Endodermal cell (in vitro differentiated cells): ENCODE results near the gene TBXA2R. TPM values are rescaled to one million over a fixed set of nuclear protein-coding genes. Genes with fewer than 3 reads are reported as not detected.

Experiments
- DNase-seq: peaks from one replicate; pipeline ENCODE4 v3.0.0-alpha.2; 2017
- H3K27ac ChIP-seq: 2 replicates; pipeline ENCODE4 v1.5.1; 2013; ENCODE audit warnings: mild to moderate bottlenecking, low read depth, low read length, moderate library complexity
- H3K27me3 ChIP-seq: 2 replicates; pipeline ENCODE4 v1.6.1; 2013; ENCODE audit warnings: mild to moderate bottlenecking, low read length, moderate library complexity; ENCODE audit not compliant: insufficient read depth, control insufficient read depth, poor library complexity, severe bottlenecking
- H3K36me3 ChIP-seq: 2 replicates; pipeline ENCODE4 v1.7.0; 2013; ENCODE audit warnings: mild to moderate bottlenecking, low read length, moderate library complexity; ENCODE audit not compliant: control insufficient read depth, insufficient read depth
- H3K4me1 ChIP-seq: one replicate; pipeline ENCODE4 v1.7.0; 2013; ENCODE audit warnings: low read length; ENCODE audit not compliant: control insufficient read depth, insufficient read depth
- H3K4me3 ChIP-seq: 2 replicates; pipeline ENCODE4 v1.5.1; 2013; ENCODE audit warnings: mild to moderate bottlenecking, low read length, moderate library complexity
- H3K9ac ChIP-seq: 2 replicates; pipeline ENCODE4 v1.6.1; 2013; ENCODE audit warnings: mild to moderate bottlenecking, low read length, moderate library complexity; ENCODE audit not compliant: poor library complexity, severe bottlenecking; ENCODE audit errors: extremely low read depth
- H3K9me3 ChIP-seq: 2 replicates; pipeline ENCODE4 v1.6.1; 2013; ENCODE audit warnings: mild to moderate bottlenecking, low read length, moderate library complexity; ENCODE audit not compliant: control insufficient read depth
- H3K27ac Mint-ChIP-seq: 2 replicates; pipeline ENCODE4 v1.8.0; 2020; ENCODE audit warnings: mixed read lengths
- H3K27me3 Mint-ChIP-seq: 2 replicates; pipeline ENCODE4 v1.8.0; 2021; ENCODE audit warnings: mild to moderate bottlenecking, mixed read lengths; ENCODE audit not compliant: insufficient read depth
- H3K36me3 Mint-ChIP-seq: 2 replicates; pipeline ENCODE4 v1.8.0; 2020; ENCODE audit warnings: low read depth, mixed read lengths
- H3K4me1 Mint-ChIP-seq: 2 replicates; pipeline ENCODE4 v1.8.0; 2020; ENCODE audit warnings: mixed read lengths
- H3K4me3 Mint-ChIP-seq: 2 replicates; pipeline ENCODE4 v1.8.0; 2020; ENCODE audit warnings: mild to moderate bottlenecking, moderate library complexity, mixed read lengths
- H3K9me3 Mint-ChIP-seq: 2 replicates; pipeline ENCODE4 v1.8.0; 2020; ENCODE audit warnings: mild to moderate bottlenecking, mixed read lengths
- WGBS, 2 experiments: methylation state at CpG; one replicate each; pipeline versions ENCODE4 v1.1.5 to v1.1.7; 2013; ENCODE audit warnings: missing lambda C conversion rate in 2 of 2, mixed read lengths in 1 of 2; ENCODE audit not compliant: insufficient coverage in 1 of 2, insufficient read length in 1 of 2; 5-methylcytosine and 5-hydroxymethylcytosine counted together
- total RNA-seq, 2 donors: library from RNA; stranded (reverse); fragmentation: NEBNext Ultra II Directional in 1 of 2; extraction: Animal tissue kit (Norgen Biotek cat#: 25700) in 1 of 2; gene quantifications; 2 replicates in 1 of 2; 3 replicates in 1 of 2; pipeline ENCODE4 v1.2.1, GENCODE V29; 2021
- TF ChIP-seq, protein P1 (sequence below): fragments of 200-600 bp; sonication (generic); conservative IDR thresholded peaks from 2 replicates; pipeline ENCODE4 v1.5.0; 2021; ENCODE audit warnings: antibody characterized with exemption, mild to moderate bottlenecking

TBXA2R gene
- total RNA-seq, 2 donors from 2014 or later: 0.29 to 0.42 TPM

DNA sequence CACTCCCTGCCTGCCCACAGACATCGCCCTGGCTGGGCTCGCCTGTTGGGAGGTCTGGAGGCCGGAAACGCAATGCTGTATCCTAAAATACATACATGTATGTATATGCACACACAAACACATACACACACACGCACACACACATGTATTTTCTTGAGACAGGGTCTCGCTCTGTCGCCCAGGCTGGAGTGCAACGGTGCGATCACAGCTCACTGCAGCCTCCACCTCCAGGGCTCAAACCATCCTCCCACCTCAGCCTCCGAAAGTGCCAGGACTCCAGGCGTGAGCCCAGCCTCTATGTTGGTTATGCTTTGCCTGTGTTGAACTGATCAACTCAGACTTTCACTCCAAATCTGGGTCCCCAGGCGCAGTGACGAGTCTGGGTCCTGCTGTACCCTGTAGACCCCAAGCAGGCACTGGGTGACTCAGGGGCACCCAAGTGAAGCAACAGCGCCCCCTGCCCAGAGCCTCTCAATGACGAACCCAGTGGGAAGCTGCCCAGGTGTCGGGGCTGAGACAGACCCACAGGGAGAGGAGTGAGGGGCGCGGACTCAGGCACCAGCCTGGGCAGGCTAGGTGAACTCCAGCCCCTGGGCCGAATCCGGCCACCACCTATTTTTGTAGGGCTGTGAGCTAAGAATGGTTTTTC lies 47.3 kb upstream of the TBXA2R start:
- Mint-ChIP-seq H3K4me1 (no peaks in the 10 kb centered on the region), H3K27ac (no peak overlapping the region), H3K9me3 (no peaks in the 10 kb centered on the region), H3K4me3 (no peak overlapping the region), H3K36me3 (peaks cover 42% of the 10 kb centered on the region), H3K27me3 (no peaks in the 10 kb centered on the region)
- Histone ChIP-seq H3K27ac (no peak overlapping the region), H3K9me3 (no peaks in the 10 kb centered on the region), H3K36me3 (peaks cover 23% of the 10 kb centered on the region), H3K4me1 (no peaks in the 10 kb centered on the region), H3K9ac (no peak overlapping the region), H3K27me3 (no peaks in the 10 kb centered on the region), H3K4me3 (no peak overlapping the region)
- TF ChIP-seq, protein P1, sequence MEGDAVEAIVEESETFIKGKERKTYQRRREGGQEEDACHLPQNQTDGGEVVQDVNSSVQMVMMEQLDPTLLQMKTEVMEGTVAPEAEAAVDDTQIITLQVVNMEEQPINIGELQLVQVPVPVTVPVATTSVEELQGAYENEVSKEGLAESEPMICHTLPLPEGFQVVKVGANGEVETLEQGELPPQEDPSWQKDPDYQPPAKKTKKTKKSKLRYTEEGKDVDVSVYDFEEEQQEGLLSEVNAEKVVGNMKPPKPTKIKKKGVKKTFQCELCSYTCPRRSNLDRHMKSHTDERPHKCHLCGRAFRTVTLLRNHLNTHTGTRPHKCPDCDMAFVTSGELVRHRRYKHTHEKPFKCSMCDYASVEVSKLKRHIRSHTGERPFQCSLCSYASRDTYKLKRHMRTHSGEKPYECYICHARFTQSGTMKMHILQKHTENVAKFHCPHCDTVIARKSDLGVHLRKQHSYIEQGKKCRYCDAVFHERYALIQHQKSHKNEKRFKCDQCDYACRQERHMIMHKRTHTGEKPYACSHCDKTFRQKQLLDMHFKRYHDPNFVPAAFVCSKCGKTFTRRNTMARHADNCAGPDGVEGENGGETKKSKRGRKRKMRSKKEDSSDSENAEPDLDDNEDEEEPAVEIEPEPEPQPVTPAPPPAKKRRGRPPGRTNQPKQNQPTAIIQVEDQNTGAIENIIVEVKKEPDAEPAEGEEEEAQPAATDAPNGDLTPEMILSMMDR: peak; percentile 56
- WGBS, 2 experiments: 96% methylated on average over 20 of the region's 20 CpGs
- peak; percentile 74 for DNase-seq

DNA sequence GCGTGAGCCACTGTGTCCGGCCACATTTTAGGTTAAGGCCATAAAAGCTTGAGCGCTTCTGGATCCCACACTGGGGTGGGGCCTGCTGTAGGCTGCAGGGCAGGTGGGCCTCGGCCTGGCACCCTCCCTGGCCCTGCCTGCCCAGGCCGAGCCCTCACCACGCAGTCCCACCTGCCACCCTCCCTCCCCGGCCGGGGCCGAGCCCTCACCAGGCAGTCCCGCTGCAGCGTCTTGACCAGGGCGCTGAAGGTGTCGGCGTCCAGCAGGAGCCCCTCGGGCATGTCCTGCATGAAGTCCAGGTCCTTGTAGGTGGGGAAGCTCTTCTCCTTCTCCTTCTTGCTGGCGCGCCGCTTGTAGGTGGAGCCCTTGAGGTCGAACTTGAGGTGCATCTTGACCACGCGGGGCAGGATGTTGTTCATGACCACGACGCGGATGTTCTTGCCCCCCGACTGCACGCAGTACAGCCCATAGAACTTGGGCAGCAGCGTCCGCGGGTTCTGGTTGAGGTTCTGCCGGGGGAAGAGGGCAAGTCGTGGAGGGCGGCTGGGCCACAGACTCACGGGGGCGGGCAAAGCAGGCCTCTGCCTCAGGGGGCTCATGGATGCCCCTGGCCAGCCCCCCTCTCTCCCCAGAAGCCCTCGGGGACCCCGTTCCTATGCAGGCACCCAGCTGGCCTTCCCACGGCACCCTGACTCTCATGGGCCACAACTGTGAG lies 46.6 kb upstream of the TBXA2R start:
- WGBS, 2 experiments: 84 to 93% methylated on average over 17 to 37 of the region's 37 CpGs
- H3K4me1 Mint-ChIP-seq: no peaks in the 10 kb centered on the region
- H3K4me3 Mint-ChIP-seq: no peak overlapping the region
- TF ChIP-seq, protein P1: no peak
- H3K27ac Mint-ChIP-seq: no peak overlapping the region
- peaks cover 42% of the 10 kb centered on the region for H3K36me3 Mint-ChIP-seq
- Histone ChIP-seq H3K27ac (no peak overlapping the region), H3K36me3 (peaks cover 23% of the 10 kb centered on the region), H3K9ac (no peak overlapping the region), H3K4me1 (no peaks in the 10 kb centered on the region), H3K9me3 (no peaks in the 10 kb centered on the region), H3K27me3 (no peaks in the 10 kb centered on the region), H3K4me3 (no peak overlapping the region)
- no peaks in the 10 kb centered on the region for H3K27me3 Mint-ChIP-seq
- no peaks in the 10 kb centered on the region for H3K9me3 Mint-ChIP-seq
- DNase-seq: no peak

- Mint-ChIP-seq H3K9me3 (no peaks in the 10 kb centered on the region), H3K27me3 (no peaks in the 10 kb centered on the region), H3K36me3 (peaks cover 35% of the 10 kb centered on the region), H3K27ac (no peak overlapping the region), H3K4me3 (no peak overlapping the region), H3K4me1 (no peaks in the 10 kb centered on the region)
- Histone ChIP-seq H3K27me3 (no peaks in the 10 kb centered on the region), H3K27ac (no peak overlapping the region), H3K4me3 (no peak overlapping the region), H3K4me1 (no peaks in the 10 kb centered on the region), H3K9me3 (no peaks in the 10 kb centered on the region), H3K9ac (no peak overlapping the region), H3K36me3 (peaks cover 18% of the 10 kb centered on the region)
- TF ChIP-seq, protein P1: no peak
- DNase-seq: no peak
- 92 to 98% methylated on average over 5 to 14 of the region's 14 CpGs for WGBS, 2 experiments
Observed at GRCh38 chr19:3652422-3652821, 45.7 kb upstream of the TBXA2R start.
